ENCODE data around the gene ITGAD. TPM values are rescaled to one million over a fixed set of nuclear protein-coding genes. Genes with fewer than 3 reads are reported as not detected.

ITGAD gene
- polyA plus RNA-seq, 2 of the 4 experiments (the other 2 are of a cell fraction), result not detected

DNA sequence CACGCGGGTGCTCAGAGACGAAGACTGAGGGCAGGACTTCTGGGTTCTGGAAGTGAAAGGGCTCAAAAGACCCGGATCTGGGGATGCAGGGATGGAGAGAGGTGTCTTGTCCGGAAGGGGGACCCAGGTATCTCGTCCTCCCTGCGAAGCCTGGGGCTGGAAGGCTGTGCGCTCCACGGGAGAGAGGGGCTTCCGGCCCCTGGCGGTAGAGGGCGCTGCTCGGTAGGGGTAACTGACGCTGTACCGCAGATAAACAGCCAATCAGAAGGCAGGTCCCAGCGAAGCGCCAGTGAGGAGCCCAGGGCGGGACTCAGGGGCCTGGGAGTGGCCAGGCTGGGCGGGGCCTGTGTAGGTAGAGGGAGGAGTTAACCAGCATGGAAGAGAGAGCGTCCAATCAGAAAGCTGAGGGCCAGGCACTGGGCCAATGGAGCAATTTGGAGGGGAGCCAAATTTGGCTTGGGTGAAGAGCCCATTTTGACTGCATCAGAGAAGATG lies 79.6 kb downstream of the ITGAD start (continued):
- TF ChIP-seq, protein P1, sequence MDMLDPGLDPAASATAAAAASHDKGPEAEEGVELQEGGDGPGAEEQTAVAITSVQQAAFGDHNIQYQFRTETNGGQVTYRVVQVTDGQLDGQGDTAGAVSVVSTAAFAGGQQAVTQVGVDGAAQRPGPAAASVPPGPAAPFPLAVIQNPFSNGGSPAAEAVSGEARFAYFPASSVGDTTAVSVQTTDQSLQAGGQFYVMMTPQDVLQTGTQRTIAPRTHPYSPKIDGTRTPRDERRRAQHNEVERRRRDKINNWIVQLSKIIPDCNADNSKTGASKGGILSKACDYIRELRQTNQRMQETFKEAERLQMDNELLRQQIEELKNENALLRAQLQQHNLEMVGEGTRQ (IDR thresholded peaks at IDR 0.05), result no peak

- Histone ChIP-seq H3K4me1 (peaks cover 9% of the 10 kb centered on the region), H3K9me3 (no peaks in the 10 kb centered on the region), H3K4me2 (peak overlapping the region; percentile 92; the same call in 1 of the 3 replicates), H3K27ac (no peak overlapping the region), H3K4me3 (no peak overlapping the region)
- ATAC-seq (peak in 1 of 2 experiments; percentile 1; a peak in 2 of 6 replicates), FAIRE-seq (no peak), DNase-seq (ENCODE audit: low read depth in 1 of 2, low spot score in 1 of 2) (no peak)
- CTCF ChIA-PET, result interaction anchor here (0.6 to 2.1 kb wide), 5 partner anchors 9 to 14 kb away, joined by 3 to 15 read pairs (median 3); partner anchors contain the start of gene ARMC5
- 96% methylated on average over 11 of the region's 17 CpGs for WGBS (ENCODE audit: missing lambda C conversion rate)
- POLR2A ChIA-PET, result interaction anchor here (1.0 kb wide), 2 partner anchors 14 to 34 kb away, joined by 4 to 10 read pairs; partner anchors contain the start of genes ARMC5 and RUSF1
- TF ChIP-seq RFX5 (IDR thresholded peaks at IDR 0.05), result no peak
- no peak for TF ChIP-seq KDM1A (IDR thresholded peaks at IDR 0.05; ENCODE audit: low read depth)
- TF ChIP-seq KDM5A (IDR thresholded peaks at IDR 0.05), result no peak
- TF ChIP-seq, protein P2, sequence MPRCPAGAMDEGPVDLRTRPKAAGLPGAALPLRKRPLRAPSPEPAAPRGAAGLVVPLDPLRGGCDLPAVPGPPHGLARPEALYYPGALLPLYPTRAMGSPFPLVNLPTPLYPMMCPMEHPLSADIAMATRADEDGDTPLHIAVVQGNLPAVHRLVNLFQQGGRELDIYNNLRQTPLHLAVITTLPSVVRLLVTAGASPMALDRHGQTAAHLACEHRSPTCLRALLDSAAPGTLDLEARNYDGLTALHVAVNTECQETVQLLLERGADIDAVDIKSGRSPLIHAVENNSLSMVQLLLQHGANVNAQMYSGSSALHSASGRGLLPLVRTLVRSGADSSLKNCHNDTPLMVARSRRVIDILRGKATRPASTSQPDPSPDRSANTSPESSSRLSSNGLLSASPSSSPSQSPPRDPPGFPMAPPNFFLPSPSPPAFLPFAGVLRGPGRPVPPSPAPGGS (IDR thresholded peaks at IDR 0.05), result no peak
Observed at GRCh38 chr16:31473264-31473984, 80.3 kb downstream of the ITGAD start.

DNA sequence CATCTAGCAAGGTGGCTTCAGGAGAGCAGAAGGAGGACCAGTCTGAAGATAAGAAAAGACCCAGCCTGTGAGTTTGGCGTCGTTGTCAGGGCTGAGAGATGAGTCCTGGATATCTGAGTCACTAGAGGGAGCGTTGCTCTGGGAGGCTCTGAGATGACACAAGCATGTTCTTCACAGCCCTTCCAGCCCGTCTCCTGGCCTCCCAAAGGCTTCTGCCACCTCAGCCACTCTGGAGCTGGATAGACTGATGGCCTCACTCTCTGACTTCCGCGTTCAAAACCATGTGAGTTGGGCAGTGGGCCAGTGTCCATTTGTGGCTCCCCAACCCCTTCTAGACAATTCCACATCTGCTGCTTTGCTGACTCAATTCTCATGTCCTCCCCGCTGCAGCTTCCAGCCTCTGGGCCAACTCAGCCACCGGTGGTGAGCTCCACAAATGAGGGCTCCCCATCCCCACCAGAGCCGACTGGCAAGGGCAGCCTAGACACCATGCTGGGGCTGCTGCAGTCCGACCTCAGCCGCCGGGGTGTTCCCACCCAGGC lies 81.1 kb downstream of the ITGAD start:
- WGBS (ENCODE audit: missing lambda C conversion rate), result 89% methylated on average over 12 of the region's 12 CpGs
- Histone ChIP-seq H3K4me2 (no peak overlapping the region), H3K9me3 (no peaks in the 10 kb centered on the region), H3K27ac (no peak overlapping the region), H3K4me1 (peaks cover 9% of the 10 kb centered on the region), H3K4me3 (no peak overlapping the region)
- TF ChIP-seq BHLHE40 (IDR thresholded peaks at IDR 0.05; ENCODE audit: low read depth, low read length), result no peak
- no peak for TF ChIP-seq FOXS1 (CRISPR knock-in tag; IDR thresholded peaks at IDR 0.05)
- TF ChIP-seq PHF8 (IDR thresholded peaks at IDR 0.05; ENCODE audit: borderline replicate concordance, low read depth), result no peak
- TF ChIP-seq JUN (IDR thresholded peaks at IDR 0.05), result no peak
- no peak for TF ChIP-seq MAZ (IDR thresholded peaks at IDR 0.05; ENCODE audit: borderline replicate concordance, low read depth, low read length)
- TF ChIP-seq EHMT2 (IDR thresholded peaks at IDR 0.05; ENCODE audit: low read depth), result no peak
- TF ChIP-seq, protein P3, sequence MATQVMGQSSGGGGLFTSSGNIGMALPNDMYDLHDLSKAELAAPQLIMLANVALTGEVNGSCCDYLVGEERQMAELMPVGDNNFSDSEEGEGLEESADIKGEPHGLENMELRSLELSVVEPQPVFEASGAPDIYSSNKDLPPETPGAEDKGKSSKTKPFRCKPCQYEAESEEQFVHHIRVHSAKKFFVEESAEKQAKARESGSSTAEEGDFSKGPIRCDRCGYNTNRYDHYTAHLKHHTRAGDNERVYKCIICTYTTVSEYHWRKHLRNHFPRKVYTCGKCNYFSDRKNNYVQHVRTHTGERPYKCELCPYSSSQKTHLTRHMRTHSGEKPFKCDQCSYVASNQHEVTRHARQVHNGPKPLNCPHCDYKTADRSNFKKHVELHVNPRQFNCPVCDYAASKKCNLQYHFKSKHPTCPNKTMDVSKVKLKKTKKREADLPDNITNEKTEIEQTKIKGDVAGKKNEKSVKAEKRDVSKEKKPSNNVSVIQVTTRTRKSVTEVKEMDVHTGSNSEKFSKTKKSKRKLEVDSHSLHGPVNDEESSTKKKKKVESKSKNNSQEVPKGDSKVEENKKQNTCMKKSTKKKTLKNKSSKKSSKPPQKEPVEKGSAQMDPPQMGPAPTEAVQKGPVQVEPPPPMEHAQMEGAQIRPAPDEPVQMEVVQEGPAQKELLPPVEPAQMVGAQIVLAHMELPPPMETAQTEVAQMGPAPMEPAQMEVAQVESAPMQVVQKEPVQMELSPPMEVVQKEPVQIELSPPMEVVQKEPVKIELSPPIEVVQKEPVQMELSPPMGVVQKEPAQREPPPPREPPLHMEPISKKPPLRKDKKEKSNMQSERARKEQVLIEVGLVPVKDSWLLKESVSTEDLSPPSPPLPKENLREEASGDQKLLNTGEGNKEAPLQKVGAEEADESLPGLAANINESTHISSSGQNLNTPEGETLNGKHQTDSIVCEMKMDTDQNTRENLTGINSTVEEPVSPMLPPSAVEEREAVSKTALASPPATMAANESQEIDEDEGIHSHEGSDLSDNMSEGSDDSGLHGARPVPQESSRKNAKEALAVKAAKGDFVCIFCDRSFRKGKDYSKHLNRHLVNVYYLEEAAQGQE (IDR thresholded peaks at IDR 0.05), result no peak
- TF ChIP-seq EHF (CRISPR knock-in tag; IDR thresholded peaks at IDR 0.05), result no peak
- no peak for TF ChIP-seq CHD4 (IDR thresholded peaks at IDR 0.05; ENCODE audit: borderline replicate concordance)
- TF ChIP-seq, protein P4, sequence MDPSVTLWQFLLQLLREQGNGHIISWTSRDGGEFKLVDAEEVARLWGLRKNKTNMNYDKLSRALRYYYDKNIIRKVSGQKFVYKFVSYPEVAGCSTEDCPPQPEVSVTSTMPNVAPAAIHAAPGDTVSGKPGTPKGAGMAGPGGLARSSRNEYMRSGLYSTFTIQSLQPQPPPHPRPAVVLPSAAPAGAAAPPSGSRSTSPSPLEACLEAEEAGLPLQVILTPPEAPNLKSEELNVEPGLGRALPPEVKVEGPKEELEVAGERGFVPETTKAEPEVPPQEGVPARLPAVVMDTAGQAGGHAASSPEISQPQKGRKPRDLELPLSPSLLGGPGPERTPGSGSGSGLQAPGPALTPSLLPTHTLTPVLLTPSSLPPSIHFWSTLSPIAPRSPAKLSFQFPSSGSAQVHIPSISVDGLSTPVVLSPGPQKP (IDR thresholded peaks at IDR 0.05; ENCODE audit: low read depth, low read length), result no peak
- TF ChIP-seq POLR2AphosphoS2 (conservative IDR thresholded peaks at IDR 0.05; ENCODE audit: low read length), result no peak
- TF ChIP-seq, protein P5, sequence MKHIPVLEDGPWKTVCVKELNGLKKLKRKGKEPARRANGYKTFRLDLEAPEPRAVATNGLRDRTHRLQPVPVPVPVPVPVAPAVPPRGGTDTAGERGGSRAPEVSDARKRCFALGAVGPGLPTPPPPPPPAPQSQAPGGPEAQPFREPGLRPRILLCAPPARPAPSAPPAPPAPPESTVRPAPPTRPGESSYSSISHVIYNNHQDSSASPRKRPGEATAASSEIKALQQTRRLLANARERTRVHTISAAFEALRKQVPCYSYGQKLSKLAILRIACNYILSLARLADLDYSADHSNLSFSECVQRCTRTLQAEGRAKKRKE (CRISPR knock-in tag; IDR thresholded peaks at IDR 0.05; ENCODE audit: low read depth), result no peak
- TF ChIP-seq, protein P6, sequence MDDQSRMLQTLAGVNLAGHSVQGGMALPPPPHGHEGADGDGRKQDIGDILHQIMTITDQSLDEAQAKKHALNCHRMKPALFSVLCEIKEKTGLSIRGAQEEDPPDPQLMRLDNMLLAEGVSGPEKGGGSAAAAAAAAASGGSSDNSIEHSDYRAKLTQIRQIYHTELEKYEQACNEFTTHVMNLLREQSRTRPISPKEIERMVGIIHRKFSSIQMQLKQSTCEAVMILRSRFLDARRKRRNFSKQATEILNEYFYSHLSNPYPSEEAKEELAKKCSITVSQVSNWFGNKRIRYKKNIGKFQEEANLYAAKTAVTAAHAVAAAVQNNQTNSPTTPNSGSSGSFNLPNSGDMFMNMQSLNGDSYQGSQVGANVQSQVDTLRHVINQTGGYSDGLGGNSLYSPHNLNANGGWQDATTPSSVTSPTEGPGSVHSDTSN (IDR thresholded peaks at IDR 0.05), result no peak
- TF ChIP-seq RFX5 (IDR thresholded peaks at IDR 0.05), result no peak
- no peak for TF ChIP-seq NR3C1 (IDR thresholded peaks at IDR 0.05)
- TF ChIP-seq TFCP2L1 (CRISPR knock-in tag; IDR thresholded peaks at IDR 0.05), result no peak
- no peak for TF ChIP-seq MAX (IDR thresholded peaks at IDR 0.05)
- no peak for TF ChIP-seq HOXA7 (CRISPR knock-in tag; IDR thresholded peaks at IDR 0.05)
- no peak for TF ChIP-seq NFE2L2 (conservative IDR thresholded peaks at IDR 0.05; ENCODE audit: low read length)
- no peak for TF ChIP-seq CHD2 (IDR thresholded peaks at IDR 0.05; ENCODE audit: low read length, partially characterized antibody)
- CTCF ChIA-PET, result interaction anchor here (0.8 to 2.1 kb wide), 2 partner anchors 14 to 20 kb away, joined by 3 to 15 read pairs; partner anchors contain the start of gene ARMC5
- FAIRE-seq (no peak), ATAC-seq (no peak), DNase-seq (ENCODE audit: low read depth in 1 of 2, low spot score in 1 of 2) (peak in 1 of 2 experiments; percentile 30)
- POLR2A ChIA-PET, result no interaction called here
